ENCODE data around the gene ATP9A. TPM values are rescaled to one million over a fixed set of nuclear protein-coding genes. Genes with fewer than 3 reads are reported as not detected.

The ATP9A gene
- total RNA-seq, 1 experiment from 2014 or later, result 18.6 TPM

- ChIA-PET POLR2A (ENCODE audit: unreplicated experiment) (no interaction called here), CTCF (no interaction called here)
- 0 out of 2 replicates have a peak, but pooled peaks cover 3% of the 10 kb centered on the region for H3K27me3 ChIP-seq (ENCODE audit: insufficient read depth, low read depth)
- intact Hi-C loops (cut with micrococcal nuclease; ENCODE audit: unreplicated experiment), result no loop called here
- H2AFZ ChIP-seq, result no peak overlapping the region
- H3K9me2 ChIP-seq (ENCODE audit: insufficient read depth), result no peaks in the 10 kb centered on the region
- no peak overlapping the region for H3K4me3 ChIP-seq
- no peaks in the 10 kb centered on the region for H3K4me1 ChIP-seq (replicated peaks; ENCODE audit: insufficient read depth)
- TF ChIP-seq EZH2 (IDR thresholded peaks at IDR 0.05; ENCODE audit: low read depth) (no peak), CTCF (conservative IDR thresholded peaks at IDR 0.05) (no peak)
- no peaks in the 10 kb centered on the region for H3K36me3 ChIP-seq (ENCODE audit: low read depth)
- BruUV-seq (replicated peaks), result no TSS peak
- no peaks in the 10 kb centered on the region for H3F3A ChIP-seq (ENCODE audit: insufficient read depth, low read depth)
- no peak overlapping the region for H3K4me2 ChIP-seq
- no peak for DNase-seq
- no peaks in the 10 kb centered on the region for H3K79me2 ChIP-seq (ENCODE audit: low read depth)
- peaks cover 5% of the 10 kb centered on the region; the same call in 1 of the 2 replicates for H3K9me3 ChIP-seq (ENCODE audit: insufficient read depth, low read depth)
- no peaks in the 10 kb centered on the region for H4K20me1 ChIP-seq (ENCODE audit: insufficient read depth)
- H3K27ac ChIP-seq, result no peak overlapping the region
These were observed 192.7 kb downstream of the ATP9A start for GRCh38 chr20:51575486-51575885.

- TF ChIP-seq EZH2 (IDR thresholded peaks at IDR 0.05; ENCODE audit: low read depth) (no peak), CTCF (conservative IDR thresholded peaks at IDR 0.05) (no peak)
- Histone ChIP-seq H3K79me2 (ENCODE audit: low read depth) (no peaks in the 10 kb centered on the region), H3K4me1 (replicated peaks; ENCODE audit: insufficient read depth) (peaks cover 5% of the 10 kb centered on the region), H2AFZ (no peak overlapping the region), H3K27me3 (ENCODE audit: insufficient read depth, low read depth) (0 out of 2 replicates have a peak, but pooled peaks cover 3% of the 10 kb centered on the region), H3K36me3 (ENCODE audit: low read depth) (no peaks in the 10 kb centered on the region), H3K27ac (no peak overlapping the region), H3K9me3 (ENCODE audit: insufficient read depth, low read depth) (peaks cover 5% of the 10 kb centered on the region; the same call in 1 of the 2 replicates), H3K4me2 (no peak overlapping the region), H4K20me1 (ENCODE audit: insufficient read depth) (no peaks in the 10 kb centered on the region), H3F3A (ENCODE audit: insufficient read depth, low read depth) (no peaks in the 10 kb centered on the region), H3K9me2 (ENCODE audit: insufficient read depth) (no peaks in the 10 kb centered on the region), H3K4me3 (no peak overlapping the region)
- DNase-seq, result no peak
- ChIA-PET POLR2A (ENCODE audit: unreplicated experiment) (no interaction called here), CTCF (no interaction called here)
- intact Hi-C loops (cut with micrococcal nuclease; ENCODE audit: unreplicated experiment), result no loop called here
- no TSS peak for BruUV-seq (replicated peaks)
These were observed 193.7 kb downstream of the ATP9A start for GRCh38 chr20:51574248-51575033.

- DNase-seq, result no peak
These were observed 194.5 kb downstream of the ATP9A start for GRCh38 chr20:51573576-51574243.

More at GRCh38 chr20:51573576-51574243, 194.5 kb downstream of the ATP9A start:
- POLR2A ChIA-PET (ENCODE audit: unreplicated experiment), result no interaction called here
- no peaks in the 10 kb centered on the region for H3K36me3 ChIP-seq (ENCODE audit: low read depth)
- H2AFZ ChIP-seq, result no peak overlapping the region
- H3K9me3 ChIP-seq (ENCODE audit: insufficient read depth, low read depth), result peaks cover 5% of the 10 kb centered on the region; the same call in 1 of the 2 replicates
- 0 out of 2 replicates have a peak, but pooled peaks cover 8% of the 10 kb centered on the region for H3K27me3 ChIP-seq (ENCODE audit: insufficient read depth, low read depth)
- no TSS peak for BruUV-seq (replicated peaks)
- H3F3A ChIP-seq (ENCODE audit: insufficient read depth, low read depth), result no peaks in the 10 kb centered on the region
- H3K4me1 ChIP-seq (replicated peaks; ENCODE audit: insufficient read depth), result peaks cover 7% of the 10 kb centered on the region
- intact Hi-C loops (cut with micrococcal nuclease; ENCODE audit: unreplicated experiment), result no loop called here
- CTCF ChIA-PET, result no interaction called here
- H3K4me3 ChIP-seq, result no peak overlapping the region
- H3K9me2 ChIP-seq (ENCODE audit: insufficient read depth), result no peaks in the 10 kb centered on the region
- H4K20me1 ChIP-seq (ENCODE audit: insufficient read depth), result no peaks in the 10 kb centered on the region
- H3K79me2 ChIP-seq (ENCODE audit: low read depth), result no peaks in the 10 kb centered on the region
- H3K27ac ChIP-seq, result no peak overlapping the region
- TF ChIP-seq EZH2 (IDR thresholded peaks at IDR 0.05; ENCODE audit: low read depth) (no peak), CTCF (conservative IDR thresholded peaks at IDR 0.05) (no peak)
- no peak overlapping the region for H3K4me2 ChIP-seq
